GM12878 (cell line): ENCODE measurements around the gene RPS3A.

Experiments used
- NFIC ChIP-seq: IDR thresholded peaks from 2 replicates; pipeline ENCODE4 v1.6.1; 2012; ENCODE audit warnings: low read depth, mild to moderate bottlenecking, inconsistent platforms, low read length, moderate library complexity
- NFYB ChIP-seq: IDR thresholded peaks from 2 replicates; pipeline ENCODE4 v1.6.1; 2011; ENCODE audit warnings: low read depth, mild to moderate bottlenecking, low read length, improper control_type of control experiment, moderate library complexity; ENCODE audit not compliant: insufficient read depth
- PAX8 ChIP-seq: fragments of 450-650 bp; IDR thresholded peaks from 2 replicates; pipeline ENCODE4 v1.6.1; 2017; ENCODE audit warnings: mild to moderate bottlenecking, moderate library complexity
- RELA ChIP-seq: fragments of 450-650 bp; IDR thresholded peaks from 2 replicates; pipeline ENCODE4 v1.8.0; 2014; ENCODE audit warnings: borderline replicate concordance; ENCODE audit not compliant: partially characterized antibody
- SREBF2 ChIP-seq: IDR thresholded peaks from 2 replicates; pipeline ENCODE4 v1.6.1; 2012; ENCODE audit warnings: mild to moderate bottlenecking, low read length
- TAF1 ChIP-seq: IDR thresholded peaks from 2 replicates; pipeline ENCODE4 v1.6.1; 2011; ENCODE audit warnings: mild to moderate bottlenecking, low read depth, low read length, borderline replicate concordance
- TF ChIP-seq, protein P1 (sequence below), 3 experiments: IDR thresholded peaks in 2 of 3; conservative IDR thresholded peaks in 1 of 3; 2 replicates each; pipeline ENCODE4 v1.5.1; 2011; ENCODE audit warnings: low read depth in 3 of 3, low read length in 3 of 3, mild to moderate bottlenecking in 3 of 3, control low read depth in 2 of 3, moderate library complexity in 2 of 3, inconsistent platforms in 1 of 3, mixed read lengths in 1 of 3; ENCODE audit not compliant: control insufficient read depth in 2 of 3, insufficient read depth in 1 of 3; ENCODE audit errors: extremely low read depth in 1 of 3
- TF ChIP-seq, protein P2 (sequence below): fragments of 450-650 bp; IDR thresholded peaks from 2 replicates; pipeline ENCODE4 v1.6.1; 2017; ENCODE audit warnings: mild to moderate bottlenecking, low read depth, inconsistent platforms; ENCODE audit not compliant: poor library complexity, severe bottlenecking

DNA sequence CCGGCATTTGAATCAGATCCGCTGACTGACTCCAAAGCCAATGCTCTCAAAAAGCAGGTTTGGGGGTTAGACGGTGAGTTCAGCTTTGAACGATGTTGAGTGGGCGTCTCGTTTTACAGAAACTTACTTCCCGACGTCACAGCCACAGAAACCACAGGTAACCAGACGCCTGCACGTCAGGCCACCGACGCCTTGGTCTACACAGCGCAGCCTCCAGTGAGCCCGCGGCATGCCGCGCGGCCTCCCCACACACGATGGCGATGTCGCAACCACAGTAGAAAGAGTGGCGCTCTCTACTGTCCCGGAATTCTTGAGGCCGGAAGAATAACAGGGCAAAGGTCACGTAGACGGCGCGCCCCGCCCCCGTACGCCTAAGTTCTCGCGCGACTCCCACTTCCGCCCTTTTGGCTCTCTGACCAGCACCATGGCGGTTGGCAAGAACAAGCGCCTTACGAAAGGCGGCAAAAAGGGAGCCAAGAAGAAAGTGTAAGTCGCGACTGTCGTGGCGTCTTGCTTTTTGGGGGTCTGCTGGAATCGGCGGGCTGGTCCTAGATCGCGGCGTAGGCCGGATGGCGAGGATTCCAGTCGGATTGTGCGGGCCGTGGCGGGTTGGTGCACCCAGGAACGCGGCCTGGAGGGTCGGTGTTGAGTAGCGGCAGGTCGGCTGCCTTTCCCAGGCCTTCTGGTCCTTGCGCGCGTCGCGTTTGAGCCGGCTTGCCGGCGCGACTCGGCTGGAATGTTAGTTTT is at the start of gene RPS3A:
- TF ChIP-seq TAF1: peak; percentile 99
- TF ChIP-seq, protein P1, sequence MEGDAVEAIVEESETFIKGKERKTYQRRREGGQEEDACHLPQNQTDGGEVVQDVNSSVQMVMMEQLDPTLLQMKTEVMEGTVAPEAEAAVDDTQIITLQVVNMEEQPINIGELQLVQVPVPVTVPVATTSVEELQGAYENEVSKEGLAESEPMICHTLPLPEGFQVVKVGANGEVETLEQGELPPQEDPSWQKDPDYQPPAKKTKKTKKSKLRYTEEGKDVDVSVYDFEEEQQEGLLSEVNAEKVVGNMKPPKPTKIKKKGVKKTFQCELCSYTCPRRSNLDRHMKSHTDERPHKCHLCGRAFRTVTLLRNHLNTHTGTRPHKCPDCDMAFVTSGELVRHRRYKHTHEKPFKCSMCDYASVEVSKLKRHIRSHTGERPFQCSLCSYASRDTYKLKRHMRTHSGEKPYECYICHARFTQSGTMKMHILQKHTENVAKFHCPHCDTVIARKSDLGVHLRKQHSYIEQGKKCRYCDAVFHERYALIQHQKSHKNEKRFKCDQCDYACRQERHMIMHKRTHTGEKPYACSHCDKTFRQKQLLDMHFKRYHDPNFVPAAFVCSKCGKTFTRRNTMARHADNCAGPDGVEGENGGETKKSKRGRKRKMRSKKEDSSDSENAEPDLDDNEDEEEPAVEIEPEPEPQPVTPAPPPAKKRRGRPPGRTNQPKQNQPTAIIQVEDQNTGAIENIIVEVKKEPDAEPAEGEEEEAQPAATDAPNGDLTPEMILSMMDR (IDR thresholded peaks at IDR 0.05 in 2 of 3, conservative IDR thresholded peaks at IDR 0.05 in 1 of 3; ENCODE audit: control insufficient read depth in 2 of 3, extremely low read depth in 1 of 3, insufficient read depth in 1 of 3, low read depth in 3 of 3, low read length in 3 of 3): peak; percentile 75 to 90 (median 83)
- peak; percentile 90 for TF ChIP-seq NFIC
- no peak for TF ChIP-seq NFYB
- peak; percentile 73 for TF ChIP-seq RELA
- TF ChIP-seq PAX8: no peak
- no peak for TF ChIP-seq SREBF2
- TF ChIP-seq, protein P2, sequence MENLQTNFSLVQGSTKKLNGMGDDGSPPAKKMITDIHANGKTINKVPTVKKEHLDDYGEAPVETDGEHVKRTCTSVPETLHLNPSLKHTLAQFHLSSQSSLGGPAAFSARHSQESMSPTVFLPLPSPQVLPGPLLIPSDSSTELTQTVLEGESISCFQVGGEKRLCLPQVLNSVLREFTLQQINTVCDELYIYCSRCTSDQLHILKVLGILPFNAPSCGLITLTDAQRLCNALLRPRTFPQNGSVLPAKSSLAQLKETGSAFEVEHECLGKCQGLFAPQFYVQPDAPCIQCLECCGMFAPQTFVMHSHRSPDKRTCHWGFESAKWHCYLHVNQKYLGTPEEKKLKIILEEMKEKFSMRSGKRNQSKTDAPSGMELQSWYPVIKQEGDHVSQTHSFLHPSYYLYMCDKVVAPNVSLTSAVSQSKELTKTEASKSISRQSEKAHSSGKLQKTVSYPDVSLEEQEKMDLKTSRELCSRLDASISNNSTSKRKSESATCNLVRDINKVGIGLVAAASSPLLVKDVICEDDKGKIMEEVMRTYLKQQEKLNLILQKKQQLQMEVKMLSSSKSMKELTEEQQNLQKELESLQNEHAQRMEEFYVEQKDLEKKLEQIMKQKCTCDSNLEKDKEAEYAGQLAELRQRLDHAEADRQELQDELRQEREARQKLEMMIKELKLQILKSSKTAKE: peak; percentile 95
